Right ventricle myocardium inferior (tissue), 1 donor: ENCODE results near the gene COPB2. TPM values are rescaled to one million over a fixed set of nuclear protein-coding genes. Genes with fewer than 3 reads are reported as not detected.
"Not testable (repeated sequence)": the region's sequence is repeated elsewhere in the genome, so short reads cannot be mapped to it uniquely, and the experiment has no call there.

ENCODE experiments used
- ATAC-seq: fragments of 200-7000 bp; cut with Tn5 transposase; one replicate; pipeline ENCODE4 v1.9.1; 2020; ENCODE audit warnings: mild to moderate bottlenecking, moderate library complexity
- DNase-seq: peaks from one replicate; pipeline ENCODE4 v3.0.0; 2021; ENCODE audit errors: missing footprints
- intact Hi-C: fragments of 100-400 bp; cut with DNase I; formaldehyde crosslinking; loops from one replicate; pipeline ENCODE4 v1.11.0; 2022
- total RNA-seq: library from RNA; stranded (reverse); fragmentation: NEBNext Ultra II Directional; extraction: Animal tissue kit (Norgen Biotek cat#: 25700); gene quantifications from one replicate; pipeline ENCODE4 v1.2.1, GENCODE V29; 2021
- donor health status: DM: no; HTN: yes; CAD: no; lungs with severe emphysema.

The COPB2 gene
- total RNA-seq, 1 donor from 2014 or later, result 62.1 TPM

DNA sequence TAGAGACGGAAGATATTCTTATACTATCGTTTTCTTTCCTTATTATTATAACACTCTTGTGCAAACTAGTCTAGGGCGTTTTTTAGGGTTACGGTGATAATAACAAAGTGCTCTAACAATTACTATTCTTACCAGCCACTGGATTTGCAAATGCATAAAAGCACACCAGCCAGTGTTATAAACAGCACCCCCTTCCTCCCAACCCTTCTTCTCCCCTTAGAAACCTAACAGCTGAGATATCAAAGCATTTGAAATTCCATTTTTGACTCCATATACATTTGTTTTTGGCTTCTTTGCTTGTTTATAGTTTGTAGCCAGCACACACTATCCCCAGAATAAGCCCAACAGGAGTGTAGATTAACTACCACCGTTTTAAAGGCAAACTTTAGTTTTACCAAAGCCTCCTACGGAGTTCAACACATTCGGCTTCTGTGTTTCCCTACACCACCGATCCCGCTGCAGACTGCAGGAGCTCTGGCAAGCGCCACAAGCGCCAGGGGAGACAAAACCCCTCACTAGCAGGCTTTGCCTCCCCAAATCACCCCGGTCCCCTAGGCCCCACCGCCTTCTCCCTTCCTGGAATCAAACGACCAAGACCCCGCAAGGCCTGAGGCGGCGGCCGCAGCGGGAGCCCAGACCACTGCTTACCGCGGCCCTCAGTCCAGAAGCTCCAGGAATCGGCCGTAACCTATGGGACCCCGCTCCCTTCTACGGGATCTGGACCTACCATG lies 461 bp downstream of the COPB2 start:
- intact Hi-C loops, result loop anchor here (5.0 kb wide), 1 partner anchor 47 kb away; the partner anchor contains the start of gene MRPS22
- DNase-seq (peak; percentile 64), ATAC-seq (no peak)

DNA sequence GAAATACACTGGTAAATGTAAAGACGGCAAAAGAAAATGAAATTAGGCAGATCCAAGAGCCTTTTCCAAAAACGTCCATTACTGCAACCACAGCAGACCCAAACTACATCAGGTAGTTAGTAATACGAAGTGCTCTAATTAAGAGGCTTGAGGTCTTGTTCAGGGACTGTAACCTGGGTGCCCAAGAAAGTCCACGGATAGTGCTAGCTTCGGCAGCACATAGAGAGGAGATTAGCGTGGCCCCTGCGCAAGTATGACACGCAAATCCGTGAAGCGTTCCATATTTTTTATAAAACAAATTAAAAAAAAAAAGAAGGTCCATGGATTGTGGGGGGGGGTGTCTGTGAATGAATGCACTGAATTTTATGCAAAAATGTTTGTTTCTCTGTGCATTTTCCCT lies 1.4 kb downstream of the COPB2 start:
- intact Hi-C loops, result loop anchor here (5.0 kb wide), 1 partner anchor 46 kb away; the partner anchor contains the start of gene MRPS22
- no peak for ATAC-seq
- DNase-seq, result no peak

- ATAC-seq, DNase-seq, intact Hi-C loops: not testable (repeated sequence)
Observed at GRCh38 chr3:139382291-139382690, 7.2 kb downstream of the COPB2 start.

DNA sequence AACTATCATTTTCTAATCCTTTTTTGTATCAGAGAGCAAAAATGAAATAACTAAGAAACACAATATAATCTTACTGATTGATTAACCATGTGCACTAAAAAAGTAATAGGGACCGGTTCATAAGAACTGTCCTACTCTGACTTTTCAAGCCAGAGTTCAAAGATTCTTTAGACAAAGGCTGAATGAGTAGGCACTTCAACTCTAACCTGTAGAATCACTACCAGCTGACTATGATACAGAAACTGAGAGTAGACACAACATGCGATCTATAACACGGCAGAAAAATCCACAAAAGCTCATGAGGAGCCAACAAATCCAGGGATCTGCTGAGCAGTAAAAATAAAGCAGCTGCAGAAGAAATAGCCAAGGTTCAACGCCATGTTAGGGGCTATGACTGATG lies 8.9 kb downstream of the COPB2 start:
- intact Hi-C loops, result no loop called here
- no peak for ATAC-seq

DNA sequence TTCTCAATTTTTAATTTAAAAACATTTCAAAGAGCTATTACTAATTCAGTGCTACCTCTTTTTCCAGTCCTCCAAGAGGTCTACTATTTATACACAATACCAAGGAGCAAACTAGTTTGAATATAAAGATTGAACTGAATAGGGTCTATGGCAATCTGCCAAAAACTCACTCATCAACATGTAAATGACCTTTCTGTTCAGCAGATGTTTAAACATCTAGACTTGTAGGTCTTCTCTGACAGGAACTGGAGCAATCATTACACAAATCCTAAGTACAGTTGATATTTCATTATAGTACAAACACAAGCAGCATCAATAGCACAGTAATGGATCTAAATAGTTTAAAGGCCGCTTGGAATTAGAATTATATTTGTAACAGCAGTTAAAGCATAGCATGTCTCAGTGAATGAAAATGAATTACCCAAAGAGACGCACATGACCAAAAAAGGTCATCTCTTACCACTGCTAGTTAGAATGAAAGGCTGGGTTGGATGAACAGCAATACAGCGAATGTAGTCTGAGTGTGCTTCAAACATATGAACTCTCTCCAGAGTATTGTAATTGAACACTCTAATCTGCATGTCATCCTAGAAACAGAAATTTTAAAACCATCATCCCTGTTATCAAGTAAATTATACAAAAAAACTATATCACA lies 10.7 kb downstream of the COPB2 start:
- no peak for ATAC-seq
- no peak for DNase-seq
- intact Hi-C loops, result no loop called here

More for the DNA sequence above, 8.9 kb downstream of the COPB2 start:
- no peak for DNase-seq

GRCh38 chr3:139377378-139377777 lies 12.1 kb downstream of the COPB2 start:
- intact Hi-C loops, result no loop called here
- ATAC-seq (no peak), DNase-seq (no peak)

DNA sequence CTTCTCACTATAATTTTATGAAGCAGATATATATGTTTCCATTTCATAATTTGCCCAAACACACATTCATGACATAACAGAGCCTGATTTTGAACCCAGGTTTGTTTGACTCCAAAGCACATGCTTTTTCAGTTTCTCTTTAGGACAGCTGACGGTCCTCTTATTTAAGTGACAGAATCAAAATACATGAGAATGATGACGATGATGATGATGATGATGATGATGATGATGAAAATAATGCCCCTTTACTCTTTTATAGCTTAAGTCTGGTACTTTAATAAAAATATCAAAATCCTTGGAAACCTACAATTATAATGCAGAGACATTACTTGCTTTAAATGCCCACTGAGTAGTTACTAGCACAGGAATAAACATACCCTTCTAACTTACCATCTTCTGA lies 15.3 kb downstream of the COPB2 start:
- intact Hi-C loops, result no loop called here
- DNase-seq, result no peak

GRCh38 chr3:139364549-139364948 lies 24.9 kb downstream of the COPB2 start:
- DNase-seq (no peak), ATAC-seq (no peak)
- intact Hi-C loops, result no loop called here

More for the DNA sequence above, 15.3 kb downstream of the COPB2 start:
- no peak for ATAC-seq

GRCh38 chr3:139361276-139361675 lies 28.2 kb downstream of the COPB2 start:
- ATAC-seq, result no peak
- intact Hi-C loops, result no loop called here
- no peak for DNase-seq

DNA sequence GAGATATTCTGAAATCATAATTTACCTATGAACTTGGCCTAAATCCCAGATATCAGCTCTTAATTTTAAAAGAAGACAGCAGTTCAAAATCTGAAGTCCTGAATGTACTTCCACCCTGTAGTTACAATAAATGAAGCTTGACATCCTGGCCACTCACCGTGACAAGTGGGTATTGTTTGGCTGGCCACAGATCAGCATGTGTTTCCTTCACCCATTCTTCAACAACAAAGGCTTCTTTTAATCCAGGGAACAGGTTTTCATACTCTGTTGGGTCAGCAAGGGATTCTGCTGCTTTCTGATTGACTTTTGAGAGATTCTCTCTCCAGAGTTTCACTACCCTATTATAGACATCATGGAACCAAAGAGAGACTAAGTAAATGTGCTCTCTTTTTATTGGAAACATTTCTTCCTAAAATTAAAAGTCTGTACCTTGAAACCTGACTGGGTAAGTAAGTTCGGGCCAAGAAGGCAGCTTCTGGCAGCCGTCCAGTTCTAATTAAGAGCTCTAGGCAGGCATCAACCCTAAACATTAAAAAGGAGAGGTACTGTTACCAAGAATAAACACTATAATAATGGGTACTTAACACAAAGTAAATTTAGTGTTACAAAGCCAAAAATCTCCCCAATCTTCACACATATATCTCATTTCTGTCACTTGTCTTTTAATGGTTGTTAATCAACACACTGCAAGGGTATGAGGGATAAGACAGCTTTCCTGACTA lies 30.4 kb downstream of the COPB2 start:
- ATAC-seq (no peak), DNase-seq (no peak)
- intact Hi-C loops, result no loop called here

DNA sequence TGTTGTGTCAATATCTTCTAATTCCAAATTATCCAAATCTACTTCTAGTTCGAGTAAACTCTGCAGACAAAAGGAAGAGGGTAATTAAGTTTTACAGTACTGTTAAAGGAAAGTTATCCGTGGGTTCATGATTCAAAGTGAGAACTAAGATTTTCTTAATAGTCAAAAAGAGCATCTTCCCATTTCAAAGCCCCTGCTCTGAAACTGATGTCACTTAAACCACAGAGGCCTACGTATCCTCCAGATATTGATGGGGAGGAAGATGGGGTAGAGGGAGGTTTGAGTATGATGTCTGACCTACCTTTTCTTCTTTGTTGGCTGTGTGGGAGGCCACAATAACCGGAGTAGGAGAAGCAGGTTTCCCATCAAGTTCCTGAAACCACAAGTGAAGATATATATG lies 31.5 kb downstream of the COPB2 start:
- ATAC-seq, result no peak
- DNase-seq, result no peak
- intact Hi-C loops, result no loop called here

DNA sequence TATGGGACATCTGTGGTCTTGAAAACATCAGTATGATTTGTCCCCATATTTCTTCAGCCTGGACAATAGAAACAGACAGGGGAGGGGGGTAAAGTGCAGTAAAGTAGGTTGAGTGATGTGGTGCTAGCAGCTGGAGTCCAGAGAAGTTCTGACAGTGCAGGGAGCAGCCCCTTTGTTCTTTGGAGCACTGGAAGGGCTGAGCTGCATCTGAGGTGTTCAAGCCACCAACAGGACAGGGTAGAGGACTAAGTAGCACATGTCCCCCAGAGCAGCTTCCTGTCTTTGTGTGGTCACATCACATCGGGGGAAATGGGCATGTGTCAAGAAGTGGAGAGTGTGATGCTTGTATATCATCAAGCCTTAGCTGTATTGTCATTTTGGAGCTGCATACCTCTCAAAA lies 33.6 kb downstream of the COPB2 start:
- ATAC-seq, result no peak

DNA sequence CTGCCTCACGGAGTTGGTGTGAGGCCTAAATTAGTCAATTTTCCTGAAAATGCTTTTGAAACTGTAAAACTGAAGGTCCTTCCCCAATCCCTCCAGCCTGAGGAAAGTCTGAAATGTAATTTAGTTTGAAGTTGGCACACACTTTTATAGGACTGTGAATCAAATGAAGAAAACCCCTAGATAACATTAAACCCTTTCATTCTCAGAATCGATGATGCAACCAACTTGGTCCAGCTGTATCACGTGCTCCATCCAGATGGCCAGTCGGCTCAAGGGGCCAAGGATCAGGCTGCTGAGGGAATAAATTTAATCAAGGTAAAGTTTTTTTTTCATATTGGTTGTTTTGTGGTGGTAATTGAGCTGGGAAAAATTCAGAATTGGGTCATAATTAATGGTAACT lies 34.0 kb downstream of the COPB2 start:
- ATAC-seq (peak; percentile 65), DNase-seq (no peak)
- intact Hi-C loops, result no loop called here

More for the DNA sequence above, 33.6 kb downstream of the COPB2 start:
- no peak for DNase-seq
- intact Hi-C loops, result no loop called here

DNA sequence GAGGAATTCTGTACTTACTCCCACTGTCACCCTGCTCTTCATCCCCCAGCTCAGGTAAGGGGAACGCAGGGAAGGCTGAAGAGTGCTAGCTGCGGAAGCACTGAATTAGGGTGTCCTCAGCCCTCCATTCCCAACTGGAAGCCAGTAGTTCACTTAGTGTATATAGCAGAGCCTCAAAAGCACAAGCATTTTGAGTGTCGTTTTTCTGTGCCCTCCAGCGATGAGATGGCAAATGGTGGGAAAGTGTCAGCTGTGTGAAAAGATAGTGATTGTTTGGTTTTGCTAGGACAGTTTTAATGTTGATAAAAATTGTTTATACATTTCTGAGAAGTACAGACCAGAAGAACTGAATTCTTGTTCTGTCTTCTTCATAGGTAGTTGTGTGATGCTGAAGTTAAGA lies 34.8 kb downstream of the COPB2 start:
- no peak for DNase-seq
- no peak for ATAC-seq
- intact Hi-C loops, result no loop called here

GRCh38 chr3:139353920-139354556 lies 35.4 kb downstream of the COPB2 start:
- intact Hi-C loops, result no loop called here

GRCh38 chr3:139346771-139347170 lies 42.7 kb downstream of the COPB2 start:
- ATAC-seq, result no peak
- intact Hi-C loops, result loop anchor here (10.0 kb wide), 1 partner anchor 752 kb away; the partner anchor contains the start of gene CEP70
- DNase-seq, result no peak

More at GRCh38 chr3:139353920-139354556, 35.4 kb downstream of the COPB2 start:
- ATAC-seq (peak; percentile 45), DNase-seq (no peak)

DNA sequence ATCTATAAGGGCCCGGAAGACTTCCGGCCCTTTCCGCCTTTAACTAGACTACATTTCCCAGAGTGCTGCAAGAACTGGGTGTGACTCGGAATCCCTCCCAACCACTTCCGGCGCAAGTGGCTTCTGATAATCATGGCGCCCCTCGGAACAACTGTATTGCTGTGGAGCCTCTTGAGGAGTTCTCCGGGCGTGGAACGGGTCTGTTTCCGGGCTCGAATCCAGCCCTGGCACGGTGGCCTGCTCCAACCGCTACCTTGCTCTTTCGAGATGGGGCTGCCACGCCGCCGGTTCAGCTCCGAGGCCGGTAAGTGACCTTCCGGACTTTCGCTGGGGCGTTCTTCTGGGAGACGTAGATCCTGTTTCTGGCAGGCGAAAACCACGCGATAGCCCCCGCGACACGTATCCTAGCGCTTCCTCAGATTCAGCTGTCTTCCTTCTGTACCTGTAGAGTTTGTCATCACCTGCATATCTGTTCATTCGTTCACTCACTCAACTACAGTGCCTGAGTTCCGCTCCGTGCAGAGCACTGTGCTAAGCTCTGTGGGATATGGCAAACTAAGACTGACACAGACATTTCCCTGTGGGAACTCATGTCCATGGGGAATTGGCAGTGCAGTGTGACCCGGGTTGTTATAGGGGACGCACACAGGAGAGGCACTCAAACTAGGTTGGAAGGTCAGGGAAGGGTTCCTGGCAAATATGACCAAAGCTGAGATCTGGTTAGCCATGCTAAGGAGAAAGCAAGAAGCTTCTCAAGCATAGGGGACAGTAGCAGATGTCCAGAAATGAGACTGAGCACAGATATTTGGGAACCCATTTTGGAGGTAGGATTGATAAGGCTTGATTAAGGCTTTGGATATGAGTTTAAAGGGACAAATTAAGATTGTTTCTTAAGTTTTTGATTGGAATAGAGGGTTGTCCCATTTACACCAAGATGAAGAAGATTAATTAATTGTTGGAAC lies 45.3 kb downstream of the COPB2 start, which contains the start of gene MRPS22:
MRPS22 (plus strand) TSS at position 126 of the 962 bp plus-strand sequence; CDS start at position 133, 7 bp downstream.
- ATAC-seq (peak; percentile 93), DNase-seq (peak; percentile 91)
- intact Hi-C loops, result loop anchor here (5.0 to 10.0 kb wide), 2 partner anchors 43 to 749 kb away; partner anchors contain the start of genes CEP70 and COPB2

DNA sequence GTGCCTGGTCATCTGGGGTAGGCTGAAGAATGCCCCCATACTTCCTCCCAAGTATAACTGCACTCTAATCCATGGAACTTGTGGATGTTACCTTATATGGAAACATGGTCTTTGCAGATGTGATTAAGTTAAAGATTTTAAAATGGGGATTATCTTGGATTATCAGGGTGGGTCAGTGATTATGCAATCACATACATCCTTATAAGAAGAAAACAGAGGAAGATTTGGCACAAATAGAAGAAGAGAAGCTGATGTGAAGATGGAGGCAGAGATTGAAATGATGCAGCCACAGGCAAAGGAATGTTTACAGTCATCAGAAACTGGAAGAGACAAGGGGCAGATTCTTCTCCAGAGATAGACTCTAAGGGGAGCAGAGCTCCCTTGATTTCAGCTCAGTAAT lies 47.4 kb downstream of the COPB2 start:
- intact Hi-C loops, result loop anchor here (5.0 to 10.0 kb wide), 2 partner anchors 45 to 747 kb away; partner anchors contain the start of genes CEP70 and COPB2
- DNase-seq (no peak), ATAC-seq (no peak)
